Measurements from ENCODE around the gene MTMR6.

Gene MTMR6

DNA sequence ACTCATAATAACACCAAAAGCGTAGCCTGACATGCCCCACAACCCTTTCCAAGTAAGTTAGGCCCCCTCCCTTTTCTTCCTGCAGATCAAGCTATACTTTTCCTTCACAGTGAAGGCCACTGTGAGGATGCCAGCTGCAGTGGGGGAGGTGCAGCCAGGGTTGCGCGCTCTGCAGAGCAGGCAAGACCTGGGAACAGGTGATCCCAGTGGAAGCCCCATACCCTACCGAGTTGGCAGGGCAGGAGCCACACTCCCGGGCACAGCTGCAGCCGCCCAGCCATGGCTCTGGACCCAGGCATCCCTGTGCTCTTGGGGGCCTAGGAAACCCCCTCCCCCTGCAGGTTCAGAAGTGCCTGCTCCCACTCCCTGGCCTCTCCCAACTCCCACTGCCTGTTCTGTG is 18.7 kb downstream of the MTMR6 start:
- DNase-seq, result no peak

DNA sequence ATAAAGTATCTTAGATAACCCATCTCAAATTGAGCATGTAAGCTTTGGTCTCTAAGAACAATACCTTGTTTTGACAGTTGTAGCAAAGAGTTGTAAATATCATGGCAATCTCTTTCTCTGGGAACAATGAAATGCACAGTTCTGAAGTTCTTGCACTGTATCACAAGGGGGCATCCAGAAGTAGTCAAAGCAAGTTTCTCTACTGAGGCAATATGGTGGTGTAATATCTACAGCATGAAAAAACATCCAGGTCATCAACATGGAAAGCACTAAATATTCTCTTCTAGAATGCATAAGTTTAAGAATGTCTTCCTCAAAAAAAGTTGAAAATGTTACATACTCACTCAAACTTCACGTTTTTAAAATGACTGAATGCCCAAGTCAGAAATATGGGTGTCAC is 19.6 kb downstream of the MTMR6 start:
- DNase-seq, result no peak

DNA sequence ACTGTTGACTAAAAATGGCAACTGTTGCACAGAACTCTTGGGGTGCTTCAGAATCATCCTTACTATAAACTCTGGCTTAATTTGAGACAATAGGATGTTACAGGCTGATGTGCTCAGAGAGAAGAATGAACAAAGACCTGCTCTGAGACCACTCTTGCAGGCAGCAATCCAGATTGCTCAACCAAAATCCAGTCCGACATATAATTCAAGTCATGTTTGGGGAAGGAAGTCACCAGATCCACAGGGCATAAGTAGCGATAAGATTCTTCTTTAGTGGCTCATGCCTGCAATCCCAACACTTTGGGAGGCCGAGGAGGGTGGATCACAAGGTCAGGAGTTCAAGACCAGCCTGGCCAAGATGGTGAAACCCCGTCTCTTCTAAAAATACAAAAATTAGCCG is 20.6 kb downstream of the MTMR6 start:
- no peak for DNase-seq

DNA sequence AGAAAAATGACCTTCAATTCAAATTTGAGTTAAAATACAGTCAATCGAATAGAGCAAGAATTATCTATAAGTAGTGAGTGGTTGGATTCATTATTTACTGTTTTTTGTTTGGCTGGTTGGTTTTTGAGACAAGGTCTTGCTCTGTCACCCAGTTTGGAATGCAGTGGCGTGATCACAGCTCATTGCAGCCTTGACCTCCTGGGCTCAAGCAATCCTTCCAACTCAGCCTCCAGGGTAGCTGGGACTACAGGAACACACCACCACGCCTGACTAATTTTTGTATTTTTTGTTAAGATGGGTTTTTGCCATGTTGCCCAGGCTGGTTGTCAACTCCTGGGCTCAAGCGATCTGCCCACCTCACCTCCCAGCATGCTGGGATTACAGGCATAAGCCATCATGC is 25.0 kb downstream of the MTMR6 start:
- DNase-seq, result no peak

DNA sequence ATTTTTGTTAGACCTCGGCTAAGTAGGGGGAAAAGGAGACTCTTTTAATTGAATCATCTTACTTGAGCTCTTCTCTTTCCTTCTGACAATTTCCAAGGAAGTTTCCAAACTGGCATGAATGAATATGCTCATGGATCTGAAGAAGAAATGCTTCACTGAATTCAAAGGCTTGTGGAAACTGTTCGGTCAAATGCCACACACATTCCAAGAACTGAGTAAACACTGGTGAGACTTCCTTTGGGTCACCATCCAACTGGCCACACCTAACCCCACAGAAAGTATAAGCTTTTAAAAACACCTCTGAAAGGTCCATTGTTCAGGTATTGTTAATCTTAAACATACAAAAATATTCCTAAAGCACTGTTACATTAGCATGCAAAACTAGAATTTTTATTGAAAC is 33.6 kb downstream of the MTMR6 start:
- DNase-seq, result no peak

DNA sequence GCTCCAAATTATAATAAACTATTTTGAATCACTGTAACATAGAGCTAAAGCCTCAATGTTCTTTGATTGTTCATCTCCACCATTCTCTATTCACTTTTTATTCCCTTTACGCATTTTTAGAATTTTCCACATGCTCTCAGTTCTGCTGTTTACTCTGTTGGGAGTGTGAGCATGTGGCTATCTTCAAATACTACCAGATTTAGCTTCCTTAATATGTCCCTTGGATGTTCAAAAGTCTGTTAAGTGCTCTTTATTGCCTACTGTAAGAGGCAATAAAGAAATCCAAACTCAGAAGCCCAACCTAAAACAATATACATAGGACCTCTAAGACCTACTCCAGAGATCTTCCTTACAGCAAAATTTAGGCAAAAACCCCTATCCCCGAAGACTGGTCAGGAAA is 34.5 kb downstream of the MTMR6 start:
- no peak for DNase-seq

DNA sequence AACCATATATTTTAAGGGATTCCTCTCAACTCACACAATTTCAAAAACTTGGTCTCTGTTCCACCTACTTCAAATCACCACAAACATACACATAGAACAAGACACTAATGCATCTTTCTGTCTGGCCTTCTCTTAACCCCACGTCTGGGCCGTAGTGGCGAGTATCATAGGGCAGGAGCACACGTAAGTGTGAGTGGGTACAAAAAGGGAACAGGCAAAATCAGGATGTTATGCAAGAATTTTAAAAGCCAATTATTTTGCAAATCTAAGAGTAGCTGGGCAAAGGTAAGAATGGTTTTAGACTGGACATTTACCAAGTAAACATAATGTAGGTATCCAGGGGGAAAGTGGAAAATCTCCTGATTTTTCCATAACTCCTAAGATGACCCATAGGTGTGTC is 35.1 kb downstream of the MTMR6 start:
- no peak for DNase-seq

DNA sequence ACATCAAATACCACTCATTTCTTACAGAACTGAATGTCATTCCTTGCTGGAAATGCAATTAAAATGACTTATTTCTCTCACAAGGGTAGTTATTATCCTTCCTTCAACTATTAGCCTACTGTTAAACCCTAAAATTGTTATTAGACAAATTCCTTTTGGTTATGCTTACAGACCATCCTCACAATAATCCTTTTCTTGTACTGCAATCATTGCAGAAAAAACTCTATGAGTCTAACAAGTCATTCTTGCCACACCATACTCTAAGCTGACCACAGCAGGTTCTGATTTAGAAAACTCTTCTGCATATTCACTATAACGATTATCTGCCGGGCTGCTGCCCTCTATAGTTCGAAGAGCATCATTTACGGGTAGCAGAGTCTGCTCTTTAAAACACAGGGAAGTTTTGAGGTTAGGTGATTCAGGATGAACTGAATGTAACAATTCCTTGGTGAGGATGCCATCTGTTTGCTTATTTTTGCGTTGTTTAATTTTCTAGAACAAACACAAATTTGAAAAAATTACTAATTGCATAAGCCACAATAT is 38.2 kb downstream of the MTMR6 start:
- no peak for DNase-seq

DNA sequence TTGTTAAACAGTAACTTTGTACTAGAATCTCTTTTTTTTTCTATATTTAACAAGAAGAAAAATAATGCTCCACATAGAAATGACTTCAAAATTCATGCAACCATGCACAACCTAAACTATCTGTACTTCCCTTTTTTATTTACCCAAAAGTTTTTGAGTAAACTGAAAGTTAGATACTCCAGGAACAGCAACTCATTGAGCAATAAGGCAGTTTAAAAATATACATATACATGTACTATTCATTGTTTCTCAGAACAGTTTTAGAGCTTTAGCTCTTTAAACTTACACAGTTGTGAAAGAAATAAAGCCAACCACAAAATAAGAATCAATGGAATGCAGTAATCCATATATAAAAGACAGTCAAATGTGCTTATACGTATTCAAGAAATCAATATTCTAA is 39.2 kb downstream of the MTMR6 start:
- DNase-seq, result no peak

DNA sequence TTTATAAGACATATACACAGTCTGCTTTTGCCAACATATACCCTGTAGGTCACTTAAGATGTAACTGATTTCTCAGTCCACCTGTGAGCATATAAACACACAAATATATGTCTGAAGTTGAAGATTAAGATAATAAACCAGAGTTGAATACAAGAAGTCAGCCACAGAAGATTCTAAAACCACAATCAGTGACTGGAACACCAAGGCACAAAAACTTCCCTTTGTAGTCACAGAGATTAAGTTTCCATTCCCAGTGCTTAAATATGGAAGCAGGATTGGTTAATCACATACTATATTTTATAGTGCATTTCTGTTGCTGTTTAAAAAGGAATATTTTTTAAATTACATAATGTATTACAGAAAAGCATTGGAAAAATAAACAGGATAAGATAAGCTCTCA is 39.9 kb downstream of the MTMR6 start:
- no peak for DNase-seq

DNA sequence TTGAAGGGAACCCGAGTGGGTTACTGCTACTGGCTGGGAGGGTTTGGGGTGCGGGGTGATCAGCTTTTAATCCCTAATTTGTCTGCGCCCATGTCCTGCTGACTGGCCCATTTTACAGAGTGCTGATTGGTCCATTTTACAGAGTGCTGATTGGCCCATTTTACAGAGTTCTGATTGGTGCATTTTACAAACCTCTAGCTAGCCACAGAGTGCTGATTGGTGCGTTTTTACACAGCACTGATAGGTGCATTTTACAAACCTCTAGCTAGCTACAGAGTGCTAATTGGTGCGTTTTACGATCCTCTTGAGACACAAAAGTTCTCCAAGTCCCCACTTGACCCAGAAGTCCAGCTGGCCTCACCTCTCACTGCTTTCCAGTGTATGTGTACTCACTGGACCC is 43.2 kb downstream of the MTMR6 start:
- no peak for DNase-seq

DNA sequence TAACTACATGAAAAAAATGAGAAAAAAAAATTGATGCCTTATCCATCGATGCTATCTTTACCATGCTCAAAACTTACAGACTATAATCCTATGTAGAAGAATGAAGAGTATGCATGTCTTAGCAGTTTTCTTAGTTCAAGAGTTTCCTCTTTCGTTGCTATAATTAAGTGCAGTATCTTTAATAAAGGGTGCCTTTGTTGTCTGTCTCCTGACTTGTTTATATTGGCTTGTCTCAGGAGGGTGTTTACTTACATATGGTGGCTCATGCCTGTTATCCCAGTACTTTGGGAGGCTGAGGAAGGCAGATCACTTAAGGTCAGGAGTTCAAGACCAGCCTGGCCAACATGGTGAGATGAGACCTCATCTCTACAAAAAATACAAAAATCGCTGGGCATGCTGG is 44.3 kb downstream of the MTMR6 start:
- no peak for DNase-seq

DNA sequence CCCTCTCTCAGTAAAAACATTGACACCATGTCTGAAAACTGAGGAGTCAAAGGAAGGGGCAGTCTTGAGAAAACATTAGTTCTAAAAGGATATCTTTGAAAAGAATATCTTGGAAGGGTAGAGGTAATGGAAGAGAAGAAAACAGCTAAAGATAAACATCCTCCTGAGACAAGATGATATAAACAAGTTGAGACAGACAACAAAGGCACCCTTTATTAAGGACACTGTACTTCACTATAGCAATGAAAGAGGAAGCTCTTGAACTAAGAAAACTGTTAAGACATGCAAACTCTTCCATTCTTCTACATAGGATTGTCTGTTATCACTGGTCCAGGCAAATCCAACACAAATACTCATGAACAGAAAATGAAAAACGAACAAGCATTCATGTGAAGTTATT is 46.3 kb downstream of the MTMR6 start:
- DNase-seq, result no peak

DNA sequence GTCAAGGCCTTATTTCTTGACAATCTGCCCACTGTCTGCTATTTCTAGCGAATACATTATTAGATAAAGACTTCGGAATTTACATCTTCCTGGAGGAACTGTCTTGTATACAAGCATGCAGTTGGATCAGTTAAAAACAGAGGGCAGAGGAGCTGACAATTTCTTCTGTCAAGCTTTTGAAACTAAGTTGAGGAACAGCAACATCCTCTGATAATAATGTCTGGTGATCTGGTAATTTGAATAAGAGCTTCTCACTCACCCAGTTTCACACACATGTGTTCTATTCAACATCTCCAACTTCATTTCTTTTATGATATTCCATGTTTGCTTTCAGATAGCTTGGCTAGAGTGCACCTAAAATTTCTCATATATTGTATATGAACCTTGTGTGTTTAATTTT is 50.2 kb downstream of the MTMR6 start:
- DNase-seq, result no peak

DNA sequence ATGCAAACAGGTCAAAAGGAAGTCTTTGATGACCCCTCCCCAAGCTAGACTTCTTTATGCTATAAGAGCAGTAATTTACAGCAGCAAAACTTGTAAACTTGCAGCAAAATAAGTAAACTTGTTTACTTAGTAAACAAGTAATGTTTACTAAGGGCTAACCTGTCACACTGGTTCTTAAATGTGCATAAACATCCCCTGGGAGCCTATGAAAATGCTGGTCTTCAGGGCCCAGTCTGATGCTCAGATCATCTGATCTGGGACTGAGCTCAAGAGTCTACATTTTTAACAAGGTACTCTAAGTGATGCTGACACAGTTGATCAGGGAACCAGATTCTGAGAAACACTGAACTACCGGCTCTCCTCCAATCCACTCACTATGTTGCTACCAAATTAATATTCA is 53.4 kb downstream of the MTMR6 start:
- DNase-seq, result no peak

DNA sequence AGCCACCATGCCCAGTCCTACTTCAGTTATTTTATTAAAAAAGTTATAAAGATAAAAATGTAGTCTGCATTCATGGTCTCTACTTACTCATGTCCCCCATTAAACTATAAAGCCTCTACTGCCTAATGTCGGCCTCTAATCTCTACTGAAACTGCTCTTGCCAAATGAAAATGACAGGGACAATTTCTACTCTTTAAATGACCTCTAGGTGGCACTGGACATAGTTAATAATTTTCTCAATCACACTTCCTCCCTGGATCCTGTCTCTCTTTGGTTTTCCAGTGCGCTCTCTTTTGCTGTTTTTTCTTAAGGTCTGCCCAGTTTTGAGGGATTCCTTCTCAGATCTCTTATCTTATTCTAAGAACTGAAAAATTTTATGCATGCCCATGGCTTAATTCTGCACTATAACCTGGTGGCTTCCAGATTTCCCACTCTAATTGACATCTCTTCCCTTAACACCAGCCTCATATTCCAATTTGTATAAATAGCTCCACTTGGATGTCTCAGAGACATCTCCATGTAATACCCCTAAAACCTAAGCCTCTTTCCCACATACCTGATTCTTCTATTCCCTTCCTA is 54.3 kb downstream of the MTMR6 start:
- no peak for DNase-seq

DNA sequence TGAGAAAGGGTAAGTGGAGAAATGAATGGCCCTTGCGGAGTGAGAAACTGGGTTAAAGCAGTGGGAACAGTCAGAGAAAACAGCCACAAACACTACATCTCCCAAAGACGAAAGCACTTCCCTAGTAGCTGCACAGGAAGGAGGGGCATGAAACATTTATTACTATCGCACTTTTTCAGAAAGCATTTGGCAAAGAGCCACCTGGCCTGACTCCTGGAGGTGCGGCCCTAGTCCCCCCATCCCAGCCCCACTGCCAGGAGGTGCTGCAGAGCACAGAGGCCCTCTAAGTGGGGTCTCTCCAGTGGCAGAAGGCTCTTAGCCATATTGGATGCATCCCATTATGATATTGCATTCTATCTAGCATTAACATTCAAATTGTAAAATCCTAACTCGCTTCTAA is 55.8 kb downstream of the MTMR6 start:
- DNase-seq, result no peak

DNA sequence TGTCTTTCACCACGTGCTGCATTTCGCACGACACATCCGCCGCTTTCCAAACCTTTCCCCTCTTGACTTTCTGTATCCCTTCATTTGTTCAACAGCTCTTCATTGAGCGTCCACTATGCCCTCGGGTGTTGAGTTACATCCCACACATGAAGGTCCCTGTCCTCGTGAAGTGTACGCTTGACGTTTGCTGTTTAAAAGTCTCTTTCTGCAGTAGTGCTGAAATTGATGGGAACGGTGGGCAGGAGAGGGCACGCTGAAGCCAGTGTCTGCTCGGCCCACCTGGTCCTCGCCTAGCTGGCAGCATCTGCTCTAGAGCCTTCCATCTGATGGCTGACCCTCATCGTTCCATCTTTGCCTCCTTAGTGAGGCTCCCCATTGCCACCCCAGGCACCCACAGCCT is 59.6 kb downstream of the MTMR6 start:
- no peak for DNase-seq

DNA sequence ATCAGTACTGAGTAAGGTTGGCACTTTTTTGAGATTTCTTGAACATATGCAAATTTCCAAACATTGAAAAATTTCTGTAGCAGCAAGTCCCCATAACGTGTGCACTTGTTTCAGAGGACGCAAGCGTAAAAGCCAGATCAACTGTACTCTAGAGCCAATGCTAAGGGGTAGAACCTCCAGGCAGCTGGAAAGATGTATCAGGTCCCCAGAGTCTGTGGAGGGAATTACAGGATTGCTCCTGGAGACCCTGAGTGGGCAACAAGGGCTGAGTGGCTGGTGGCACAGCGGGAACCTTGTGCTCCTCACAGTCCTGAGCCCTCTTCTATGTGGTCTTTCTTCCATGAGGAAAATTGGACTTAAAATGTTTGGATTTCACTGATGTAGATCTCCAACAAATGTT is 61.3 kb downstream of the MTMR6 start:
- DNase-seq, result no peak

DNA sequence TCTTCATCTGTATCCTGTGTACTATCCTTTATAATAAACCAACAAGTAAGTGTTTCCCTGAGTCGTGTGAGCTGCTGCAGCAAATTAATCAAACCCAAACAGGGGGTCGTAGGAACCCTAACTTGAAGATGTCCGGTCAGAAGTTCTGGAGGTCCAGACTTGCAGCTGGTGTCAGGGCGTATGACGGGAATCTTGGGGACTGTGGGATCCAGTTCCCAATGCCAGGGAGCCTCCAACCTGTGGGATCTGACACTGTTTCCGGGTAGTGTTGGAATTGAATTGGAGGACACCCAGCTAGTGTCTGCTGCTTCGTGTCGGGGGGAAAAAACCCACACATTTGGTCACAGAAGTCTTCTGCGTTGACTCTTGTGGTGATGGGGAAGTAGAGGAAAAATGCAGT is 63.1 kb downstream of the MTMR6 start:
- no peak for DNase-seq

DNA sequence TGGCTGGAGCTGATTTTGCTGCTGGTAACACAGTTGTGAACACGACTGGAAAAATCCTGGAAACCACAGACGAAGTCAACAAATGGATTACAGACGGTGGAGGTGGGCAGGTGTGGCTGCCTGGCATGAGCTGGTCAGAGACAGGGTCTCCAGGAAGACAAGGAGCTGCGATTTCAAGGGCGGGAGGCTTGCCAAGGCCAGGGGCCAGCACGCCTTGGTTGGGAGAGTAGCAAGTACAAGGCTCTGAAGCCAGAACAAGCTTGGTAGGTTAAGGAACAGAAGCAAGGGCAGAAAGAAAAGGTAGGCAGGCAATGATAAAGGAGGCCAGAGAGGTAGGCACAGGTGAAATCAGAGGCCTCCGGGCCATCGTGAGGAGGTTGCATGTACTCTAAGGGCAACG is 64.5 kb downstream of the MTMR6 start:
- DNase-seq, result no peak

DNA sequence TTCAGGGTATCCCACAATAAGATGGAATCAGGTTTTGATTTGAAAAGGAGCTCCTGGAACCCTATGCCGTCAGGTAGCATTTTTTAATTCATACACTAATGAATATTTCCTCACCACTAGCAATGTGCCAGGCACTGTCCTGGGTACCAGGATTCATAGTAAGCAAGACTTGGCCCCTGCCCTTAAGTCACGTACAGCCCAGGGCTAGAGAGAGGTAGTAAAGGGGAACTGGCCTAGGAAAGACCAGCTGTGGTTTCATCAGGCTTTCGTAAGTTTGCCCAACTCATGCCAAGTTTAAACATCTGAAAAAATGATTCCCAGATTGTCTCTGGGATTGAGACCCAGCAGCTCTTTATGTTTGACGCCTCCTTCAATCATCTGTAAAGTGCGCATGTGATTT is 69.3 kb downstream of the MTMR6 start:
- no peak for DNase-seq

DNA sequence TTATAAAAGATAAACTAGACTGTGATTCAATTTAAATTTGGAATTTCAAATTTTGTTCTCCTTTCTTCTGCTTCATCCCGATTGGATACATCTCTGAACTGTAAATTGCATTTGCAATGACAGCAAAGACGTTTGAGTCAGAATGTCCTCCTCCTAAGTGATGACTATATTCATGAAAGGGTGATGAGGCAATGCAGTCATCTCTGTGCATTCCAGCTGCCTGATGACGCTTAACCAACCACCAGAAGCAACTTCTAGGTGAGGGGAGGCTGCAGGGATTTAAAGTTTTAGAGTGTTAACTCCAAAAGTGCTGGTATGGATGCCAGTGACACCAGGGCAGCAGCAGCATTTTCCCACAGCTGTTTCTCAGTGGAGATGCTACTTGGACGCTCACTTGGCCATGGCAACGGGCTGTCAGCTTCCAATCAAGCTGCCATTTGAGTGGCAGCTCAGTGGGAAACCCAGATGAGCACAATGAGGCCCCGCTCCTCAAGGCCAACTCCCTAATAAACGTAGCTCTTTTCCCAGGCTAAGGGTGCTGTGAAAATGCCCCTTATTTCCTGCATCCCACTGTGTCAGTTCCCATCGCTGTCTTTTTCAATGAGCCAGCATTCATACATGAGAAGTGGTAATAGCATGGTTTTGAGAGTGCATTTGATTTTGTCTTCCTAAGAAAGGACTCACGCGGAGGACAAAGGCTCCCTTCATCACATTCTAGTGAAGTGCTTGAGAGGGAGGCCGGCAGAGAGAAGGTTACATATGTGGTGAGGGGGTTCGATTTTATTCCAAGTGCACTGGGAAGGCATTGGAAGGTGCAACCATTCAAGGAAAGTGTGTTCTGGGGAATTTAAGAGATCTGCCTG is 70.0 kb downstream of the MTMR6 start:
- DNase-seq, result no peak

DNA sequence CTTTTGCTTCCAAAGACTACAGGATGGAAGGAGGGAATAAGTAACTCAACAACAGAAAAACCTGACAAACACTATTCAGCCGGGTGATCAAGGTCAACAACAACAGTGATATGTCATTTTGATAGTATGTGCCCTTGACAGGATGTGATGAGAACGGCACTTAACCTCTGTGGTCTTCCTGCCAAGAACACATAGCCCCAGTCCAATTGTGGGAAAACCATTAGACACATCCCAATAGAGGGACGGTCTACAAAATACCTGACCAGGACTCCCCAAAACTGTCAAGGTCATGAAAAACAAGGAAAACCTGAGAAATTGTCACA is 72.1 kb downstream of the MTMR6 start:
- no peak for DNase-seq
